GM12875 (cell line): ENCODE results near the gene IER5.

Experiments
- H3K4me3 ChIP-seq: one replicate; pipeline ENCODE4 v1.5.1; 2011; ENCODE audit warnings: low read depth, low read length, control low read depth
- TF ChIP-seq, protein P1 (sequence below): IDR thresholded peaks from 2 replicates; pipeline ENCODE4 v1.5.1; 2011; ENCODE audit warnings: low read depth, mild to moderate bottlenecking, control low read depth, inconsistent platforms, low read length, moderate library complexity, borderline replicate concordance; ENCODE audit not compliant: insufficient read depth

IER5 gene

GRCh38 chr1:181077576-181078242, 10.8 kb upstream of the IER5 start:
- TF ChIP-seq, protein P1, sequence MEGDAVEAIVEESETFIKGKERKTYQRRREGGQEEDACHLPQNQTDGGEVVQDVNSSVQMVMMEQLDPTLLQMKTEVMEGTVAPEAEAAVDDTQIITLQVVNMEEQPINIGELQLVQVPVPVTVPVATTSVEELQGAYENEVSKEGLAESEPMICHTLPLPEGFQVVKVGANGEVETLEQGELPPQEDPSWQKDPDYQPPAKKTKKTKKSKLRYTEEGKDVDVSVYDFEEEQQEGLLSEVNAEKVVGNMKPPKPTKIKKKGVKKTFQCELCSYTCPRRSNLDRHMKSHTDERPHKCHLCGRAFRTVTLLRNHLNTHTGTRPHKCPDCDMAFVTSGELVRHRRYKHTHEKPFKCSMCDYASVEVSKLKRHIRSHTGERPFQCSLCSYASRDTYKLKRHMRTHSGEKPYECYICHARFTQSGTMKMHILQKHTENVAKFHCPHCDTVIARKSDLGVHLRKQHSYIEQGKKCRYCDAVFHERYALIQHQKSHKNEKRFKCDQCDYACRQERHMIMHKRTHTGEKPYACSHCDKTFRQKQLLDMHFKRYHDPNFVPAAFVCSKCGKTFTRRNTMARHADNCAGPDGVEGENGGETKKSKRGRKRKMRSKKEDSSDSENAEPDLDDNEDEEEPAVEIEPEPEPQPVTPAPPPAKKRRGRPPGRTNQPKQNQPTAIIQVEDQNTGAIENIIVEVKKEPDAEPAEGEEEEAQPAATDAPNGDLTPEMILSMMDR, result no peak
- no peak overlapping the region for H3K4me3 ChIP-seq

- TF ChIP-seq, protein P1, result no peak
- no peak overlapping the region for H3K4me3 ChIP-seq
These were observed 9.1 kb upstream of the IER5 start for GRCh38 chr1:181079382-181079781.

- TF ChIP-seq, protein P1, result no peak
- H3K4me3 ChIP-seq, result no peak overlapping the region
These were observed 8.6 kb upstream of the IER5 start for GRCh38 chr1:181079920-181080319.

- no peak overlapping the region for H3K4me3 ChIP-seq
- TF ChIP-seq, protein P1, result no peak
These were observed 7.9 kb upstream of the IER5 start for GRCh38 chr1:181080556-181080955.

- TF ChIP-seq, protein P1, result no peak
- H3K4me3 ChIP-seq, result no peak overlapping the region
These were observed 7.1 kb upstream of the IER5 start for GRCh38 chr1:181081395-181081794.

- H3K4me3 ChIP-seq, result no peak overlapping the region
- TF ChIP-seq, protein P1, result peak; percentile 46; the same call in 1 of the 2 replicates
These were observed 4.5 kb upstream of the IER5 start for GRCh38 chr1:181083842-181084605.

GRCh38 chr1:181084606-181084969, 3.9 kb upstream of the IER5 start:
- TF ChIP-seq, protein P1, result no peak
- no peak overlapping the region for H3K4me3 ChIP-seq
